NCI-H1694 (cell line): Measurements from ENCODE around the gene MOB3A.
A peak's percentile ranks its signal among the peaks of the same experiment; 100 is the strongest.

ENCODE experiments used
- DNase-seq: peaks from one replicate; lab custom pipeline; 2025; lab: John Stamatoyannopoulos, UW

Gene MOB3A

GRCh38 chr19:2059422-2060201 lies 36.5 kb downstream of the MOB3A start:
- DNase-seq = no peak

- DNase-seq = no peak
Observed at GRCh38 chr19:2058570-2059421, 37.3 kb downstream of the MOB3A start.

- DNase-seq = no peak
Observed at GRCh38 chr19:2057484-2058469, 38.3 kb downstream of the MOB3A start.

GRCh38 chr19:2056837-2057192 lies 39.3 kb downstream of the MOB3A start:
- DNase-seq = no peak

GRCh38 chr19:2055931-2056836 lies 39.9 kb downstream of the MOB3A start:
- no peak for DNase-seq

GRCh38 chr19:2054763-2055162 lies 41.4 kb downstream of the MOB3A start:
- DNase-seq = no peak

GRCh38 chr19:2053601-2054389 lies 42.3 kb downstream of the MOB3A start:
- DNase-seq = no peak

- no peak for DNase-seq
Observed at GRCh38 chr19:2051773-2052704, 44.1 kb downstream of the MOB3A start.

GRCh38 chr19:2050991-2051772 lies 44.9 kb downstream of the MOB3A start, which contains the start of gene MKNK2:
Gene MKNK2, minus strand, starts transcription at chr19:2051244. Its CDS starts 393 bp downstream, at chr19:2050851.
- DNase-seq = peak; percentile 40

GRCh38 chr19:2050349-2050990 lies 45.7 kb downstream of the MOB3A start:
- no peak for DNase-seq

GRCh38 chr19:2049741-2050348 lies 46.3 kb downstream of the MOB3A start:
- no peak for DNase-seq

GRCh38 chr19:2048959-2049740 lies 47.0 kb downstream of the MOB3A start:
- no peak for DNase-seq

- DNase-seq = no peak
Observed at GRCh38 chr19:2048104-2048958, 47.8 kb downstream of the MOB3A start.

- DNase-seq = no peak
Observed at GRCh38 chr19:2047449-2048103, 48.5 kb downstream of the MOB3A start.

- DNase-seq = no peak
Observed at GRCh38 chr19:2047076-2047448, 49.1 kb downstream of the MOB3A start.
